PC-3 (cell line): ENCODE data around the gene ZNF10.

Experiments
- EZH2 ChIP-seq: fragments of 300-600 bp; sonication (generic); IDR thresholded peaks from one replicate; pipeline ENCODE4 v1.6.1; 2017; ENCODE audit warnings: antibody characterized with exemption, mild to moderate bottlenecking, low read length; ENCODE audit not compliant: unreplicated experiment
- TF ChIP-seq, protein P1 (sequence below): fragments of 300-600 bp; sonication (generic); conservative IDR thresholded peaks from 2 replicates; pipeline ENCODE4 v1.5.1; 2017; ENCODE audit warnings: antibody characterized with exemption, low read depth, mild to moderate bottlenecking, low read length

DNA sequence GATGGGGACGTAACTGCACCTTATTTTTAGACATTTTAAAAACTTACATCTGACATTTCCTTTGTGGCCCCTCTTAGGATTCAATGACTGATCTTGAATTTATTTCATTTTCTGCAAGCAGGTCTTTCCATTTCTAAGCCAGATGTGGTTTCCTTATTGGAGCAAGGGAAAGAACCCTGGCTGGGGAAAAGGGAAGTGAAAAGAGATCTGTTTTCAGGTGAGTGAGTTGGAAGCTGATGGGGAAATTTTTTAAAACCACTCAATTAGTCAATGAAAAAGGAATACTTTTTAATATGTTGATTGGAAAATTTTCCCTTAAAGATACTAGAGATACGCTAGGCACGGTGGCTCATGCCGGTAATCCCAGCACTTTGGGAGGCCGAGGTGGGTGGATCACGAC lies 47.1 kb upstream of the ZNF10 start:
- no peak for TF ChIP-seq EZH2
- TF ChIP-seq, protein P1, sequence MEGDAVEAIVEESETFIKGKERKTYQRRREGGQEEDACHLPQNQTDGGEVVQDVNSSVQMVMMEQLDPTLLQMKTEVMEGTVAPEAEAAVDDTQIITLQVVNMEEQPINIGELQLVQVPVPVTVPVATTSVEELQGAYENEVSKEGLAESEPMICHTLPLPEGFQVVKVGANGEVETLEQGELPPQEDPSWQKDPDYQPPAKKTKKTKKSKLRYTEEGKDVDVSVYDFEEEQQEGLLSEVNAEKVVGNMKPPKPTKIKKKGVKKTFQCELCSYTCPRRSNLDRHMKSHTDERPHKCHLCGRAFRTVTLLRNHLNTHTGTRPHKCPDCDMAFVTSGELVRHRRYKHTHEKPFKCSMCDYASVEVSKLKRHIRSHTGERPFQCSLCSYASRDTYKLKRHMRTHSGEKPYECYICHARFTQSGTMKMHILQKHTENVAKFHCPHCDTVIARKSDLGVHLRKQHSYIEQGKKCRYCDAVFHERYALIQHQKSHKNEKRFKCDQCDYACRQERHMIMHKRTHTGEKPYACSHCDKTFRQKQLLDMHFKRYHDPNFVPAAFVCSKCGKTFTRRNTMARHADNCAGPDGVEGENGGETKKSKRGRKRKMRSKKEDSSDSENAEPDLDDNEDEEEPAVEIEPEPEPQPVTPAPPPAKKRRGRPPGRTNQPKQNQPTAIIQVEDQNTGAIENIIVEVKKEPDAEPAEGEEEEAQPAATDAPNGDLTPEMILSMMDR, result no peak
